OCI-LY7 (cell line): Measurements from ENCODE around the gene ASIC2.

Experiments
- CTCF ChIP-seq: fragments of 200-600 bp; sonication (generic); conservative IDR thresholded peaks from 2 replicates; pipeline ENCODE4 v1.5.1; 2014; ENCODE audit warnings: mild to moderate bottlenecking, antibody characterized with exemption, low read length, moderate library complexity, mixed read lengths
- EZH2phosphoT487 ChIP-seq: fragments of 200-600 bp; sonication (generic); IDR thresholded peaks from 2 replicates; pipeline ENCODE4 v1.6.1; 2018; ENCODE audit warnings: low read depth, borderline replicate concordance, mild to moderate bottlenecking, mixed run types, antibody characterized with exemption, low read length, moderate library complexity, mixed read lengths

GRCh38 chr17:32988481-32989101, 304.5 kb downstream of the ASIC2 start:
- TF ChIP-seq CTCF, result no peak
- no peak for TF ChIP-seq EZH2phosphoT487
